Amniotic epithelial cell (primary cell): ENCODE results near the gene FBXW7.

ENCODE experiments used
- DNase-seq: peaks from one replicate; pipeline ENCODE4 v3.0.0-alpha.2; 2010; ENCODE audit warnings: low read depth

FBXW7 gene

GRCh38 chr4:152369902-152370295, 166.0 kb downstream of the FBXW7 start:
- no peak for DNase-seq

- DNase-seq = no peak
Observed at GRCh38 chr4:152369203-152369901, 166.5 kb downstream of the FBXW7 start.

- DNase-seq = no peak
Observed at GRCh38 chr4:152368001-152368400, 167.9 kb downstream of the FBXW7 start.

DNA sequence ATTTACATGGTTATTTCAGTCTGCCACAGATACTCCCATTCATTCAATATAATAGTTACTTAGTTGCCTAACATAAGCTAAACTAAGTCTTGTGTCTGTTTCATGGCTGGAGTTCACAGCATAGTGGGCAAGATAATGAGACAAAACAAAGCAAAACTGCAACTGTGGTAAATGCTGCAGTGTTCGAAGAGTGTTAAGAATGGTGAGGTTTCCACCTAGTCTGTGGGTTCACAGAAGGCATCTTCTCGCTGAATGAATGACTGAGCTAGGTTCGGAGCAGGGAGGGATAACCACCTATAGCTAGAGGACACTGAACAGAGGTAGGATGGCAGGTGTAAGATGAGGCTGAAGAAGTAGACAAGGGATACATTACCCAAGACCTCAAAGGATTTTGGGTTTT, 171.0 kb downstream of the FBXW7 start:
- DNase-seq = no peak

DNA sequence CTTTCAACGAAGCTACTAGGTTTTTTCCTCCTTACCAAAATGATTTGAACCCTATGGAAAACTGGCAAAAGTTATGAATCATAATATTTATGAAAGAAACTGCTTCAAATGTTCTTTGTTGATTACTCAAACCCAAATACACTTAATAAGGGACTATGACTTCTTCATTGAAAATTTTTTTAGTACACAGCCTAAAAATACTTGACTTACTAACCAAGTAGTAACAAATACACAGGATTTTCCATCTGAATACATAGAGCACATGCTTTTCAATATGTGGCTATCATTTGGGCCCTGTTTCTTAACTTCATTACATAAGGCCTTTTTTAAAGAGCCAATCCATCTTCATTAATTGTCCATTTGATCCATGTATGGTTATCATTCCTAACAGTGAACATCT, 171.5 kb downstream of the FBXW7 start:
- no peak for DNase-seq

DNA sequence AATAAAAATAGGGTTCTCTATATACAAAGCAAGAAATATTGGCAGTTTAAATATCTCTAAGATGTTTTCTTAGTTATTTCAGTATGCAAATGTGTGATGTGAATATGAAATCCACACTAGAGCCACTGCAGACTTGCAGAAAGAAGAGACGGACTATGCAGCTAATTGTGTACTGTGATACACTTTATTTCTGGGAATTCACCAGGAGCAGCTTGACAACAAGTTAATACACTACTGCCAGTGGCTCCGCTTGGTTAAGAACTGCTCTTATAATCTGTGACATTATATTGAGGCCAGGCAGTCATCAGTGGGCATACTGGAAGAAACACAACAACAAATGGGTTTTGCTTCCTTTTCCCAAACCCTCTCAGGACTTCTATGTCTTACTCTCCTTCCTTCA, 172.0 kb downstream of the FBXW7 start:
- DNase-seq = no peak

GRCh38 chr4:152363086-152363485, 172.8 kb downstream of the FBXW7 start:
- peak; percentile 23 for DNase-seq

DNA sequence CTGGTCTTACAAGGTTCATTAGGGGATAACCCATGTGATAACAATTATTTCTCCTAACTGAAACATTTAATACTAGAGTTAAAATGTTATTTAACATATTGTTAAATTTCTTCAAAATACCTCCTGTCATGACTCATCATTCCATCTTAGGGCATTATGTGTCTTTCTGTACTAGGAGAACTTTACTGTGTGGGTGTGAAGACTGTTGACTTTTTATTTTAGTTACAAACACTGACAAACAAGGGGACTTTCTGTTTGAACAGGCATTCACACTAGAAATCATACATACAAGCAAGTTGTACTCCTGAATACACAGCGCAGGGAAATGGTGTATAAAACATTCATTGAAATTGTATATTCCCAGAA, 175.9 kb downstream of the FBXW7 start:
- DNase-seq = peak; percentile 42

- DNase-seq = no peak
Observed at GRCh38 chr4:152359208-152360044, 176.5 kb downstream of the FBXW7 start.

- peak; percentile 71 for DNase-seq
Observed at GRCh38 chr4:152357206-152357605, 178.7 kb downstream of the FBXW7 start.

DNA sequence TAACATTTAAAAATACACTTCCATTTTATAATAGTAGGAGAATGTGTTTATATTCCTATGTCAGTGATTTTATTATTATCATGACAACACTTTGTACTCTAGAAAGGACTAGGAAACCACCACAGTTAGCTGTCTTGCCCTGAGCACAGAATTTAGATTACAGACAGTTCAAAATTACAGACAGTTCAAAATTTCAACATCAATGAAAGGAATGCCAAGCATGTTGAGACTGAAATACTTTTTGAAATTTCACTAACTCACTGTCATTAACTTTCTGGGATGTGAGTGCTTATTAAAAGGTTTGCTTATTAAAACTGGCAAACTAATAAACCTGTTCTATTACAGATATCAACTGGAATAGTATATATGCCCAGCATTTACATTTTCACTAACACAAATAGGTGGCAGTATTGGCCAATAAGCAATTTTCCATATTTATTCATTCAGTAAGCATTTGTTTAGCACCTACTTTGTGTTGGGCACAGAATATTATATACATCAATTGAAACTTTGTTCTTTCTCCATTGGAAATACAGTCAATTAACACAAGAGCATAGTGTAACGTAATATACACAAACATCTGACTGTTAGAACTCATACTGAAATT, 179.4 kb downstream of the FBXW7 start:
- DNase-seq = peak; percentile 78

DNA sequence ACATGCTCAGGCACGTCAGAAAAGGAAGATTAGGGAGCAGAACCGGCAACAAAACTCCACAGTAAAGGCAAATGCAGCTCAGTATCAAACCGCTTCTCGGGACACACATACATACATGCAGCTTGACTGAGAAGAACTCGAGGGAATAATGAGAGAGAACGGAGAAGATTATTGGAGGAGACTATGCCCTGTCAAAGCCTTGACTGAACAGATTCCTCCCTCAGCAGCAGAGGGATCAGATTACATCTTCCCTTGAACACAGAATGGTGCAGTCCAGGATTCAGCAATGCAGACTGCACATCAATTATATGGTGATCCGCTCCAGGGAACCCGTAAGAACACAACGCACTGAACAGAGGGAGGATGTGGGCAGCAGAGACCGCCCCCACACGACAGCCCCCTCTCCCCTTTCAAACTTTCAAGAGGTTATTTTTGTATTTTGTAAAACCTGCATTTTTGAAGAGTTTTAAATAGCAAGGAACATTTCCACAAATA, 183.2 kb downstream of the FBXW7 start:
- peak; percentile 99 for DNase-seq

DNA sequence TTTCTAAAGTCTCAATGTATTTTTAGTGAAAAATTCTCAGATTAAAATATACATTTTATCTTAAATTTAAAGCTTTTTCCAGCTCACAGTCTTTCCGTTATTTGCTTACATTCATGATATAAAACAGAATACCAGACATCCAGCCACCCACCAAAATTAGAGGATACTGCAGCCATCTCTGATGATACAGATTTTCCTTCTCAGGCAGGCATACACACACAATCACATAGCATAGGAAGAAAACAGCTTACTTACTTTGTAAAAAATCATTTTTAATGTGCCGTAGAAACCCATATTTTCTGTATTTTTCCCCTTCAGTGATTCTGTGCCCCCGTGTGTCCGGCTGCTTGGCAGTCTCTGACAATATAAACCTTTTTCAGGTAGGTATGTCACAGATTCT, 183.7 kb downstream of the FBXW7 start:
- no peak for DNase-seq

DNA sequence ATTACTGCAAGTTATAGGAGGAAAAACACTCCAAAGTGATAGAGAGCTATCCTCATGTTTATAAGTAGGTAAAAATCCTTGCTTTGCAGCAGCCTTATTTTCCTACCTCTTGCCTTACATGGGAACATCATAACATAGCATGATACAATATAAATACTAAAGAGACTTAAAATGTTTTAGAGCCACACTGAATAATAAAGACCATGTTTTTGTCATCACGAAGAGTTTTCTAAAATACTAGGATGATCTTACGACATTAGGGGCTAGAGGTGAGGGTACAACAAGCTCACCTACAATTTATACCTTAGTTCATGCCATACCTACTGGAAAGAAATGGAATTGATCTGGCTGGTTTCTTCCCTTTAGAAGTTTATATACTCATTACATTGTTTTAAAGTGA, 184.8 kb downstream of the FBXW7 start:
- no peak for DNase-seq

GRCh38 chr4:152348670-152349069, 187.2 kb downstream of the FBXW7 start:
- no peak for DNase-seq

DNA sequence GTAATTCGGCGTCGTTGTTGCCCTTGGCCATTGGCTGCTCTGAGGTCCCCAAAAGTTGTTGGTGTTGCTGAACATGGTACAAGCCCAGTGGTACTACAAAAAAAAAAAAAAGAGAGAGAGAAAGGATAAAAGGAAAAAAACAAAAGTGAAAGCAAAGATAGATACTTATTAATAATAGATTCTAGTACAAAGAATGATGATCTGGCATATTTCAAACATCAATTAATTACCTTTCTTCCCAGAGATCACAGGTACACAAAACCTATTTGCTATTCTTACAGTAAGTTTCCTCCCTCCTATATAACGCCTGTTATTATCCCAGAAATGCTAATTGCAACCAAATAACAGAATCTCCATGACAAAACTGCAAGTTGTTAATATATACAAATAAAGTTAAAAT, 188.9 kb downstream of the FBXW7 start:
- no peak for DNase-seq

DNA sequence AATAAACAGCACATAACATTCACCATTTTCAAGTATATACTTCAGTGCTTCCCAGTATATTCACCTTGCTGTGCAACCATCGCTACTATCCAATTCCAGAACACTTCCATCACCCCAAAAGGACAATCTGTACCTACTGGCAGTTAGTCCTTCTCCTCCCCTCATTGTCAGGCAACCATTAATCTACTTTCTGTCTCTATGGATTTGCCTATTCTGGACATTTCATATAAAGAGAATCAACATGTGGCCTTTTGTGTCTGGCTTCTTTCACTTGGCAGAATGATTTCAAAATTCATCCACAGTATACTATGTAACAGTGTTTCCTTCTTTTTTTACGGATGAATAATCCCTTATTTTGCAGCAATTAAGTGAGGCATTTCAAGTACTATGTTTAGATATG, 189.4 kb downstream of the FBXW7 start:
- DNase-seq = no peak

DNA sequence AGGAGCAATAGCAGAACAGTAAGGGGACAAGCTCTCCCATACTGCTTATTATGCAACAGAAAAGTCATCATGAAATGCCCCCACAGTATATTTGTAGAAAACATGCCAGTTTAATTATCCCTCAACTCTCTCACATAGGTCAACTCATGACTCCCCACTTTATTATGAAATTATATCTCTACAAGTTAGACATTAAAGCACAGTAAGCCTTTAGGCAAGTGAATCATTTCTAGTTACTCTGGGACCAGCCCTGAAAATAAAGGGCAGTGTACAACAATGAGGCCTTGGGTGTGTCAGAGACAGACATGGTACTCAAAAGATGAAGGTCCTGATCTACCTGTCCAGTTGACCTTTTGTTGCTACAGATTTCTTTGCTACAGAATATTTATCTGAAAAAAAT, 191.9 kb downstream of the FBXW7 start:
- DNase-seq = no peak

DNA sequence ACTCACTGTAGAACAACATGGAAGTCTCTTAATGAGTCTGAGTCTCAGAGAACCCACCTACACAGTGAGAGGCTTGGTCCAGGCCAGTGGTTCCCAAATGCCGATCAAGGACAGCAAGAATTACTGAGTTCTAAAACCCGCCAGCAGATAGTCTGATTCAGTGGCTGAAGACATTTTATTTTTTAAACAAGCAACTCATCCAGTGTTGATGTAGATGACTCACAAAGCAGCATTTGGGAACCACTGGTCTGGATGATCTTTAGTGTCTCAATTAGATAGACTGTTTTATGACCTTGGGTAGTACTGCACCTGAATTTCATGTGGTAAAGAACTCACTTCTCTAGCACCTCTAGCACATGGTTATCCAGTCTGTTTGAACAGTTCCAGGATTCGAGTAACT, 193.6 kb downstream of the FBXW7 start:
- DNase-seq = peak; percentile 19

GRCh38 chr4:152340818-152341217, 195.1 kb downstream of the FBXW7 start:
- no peak for DNase-seq

DNA sequence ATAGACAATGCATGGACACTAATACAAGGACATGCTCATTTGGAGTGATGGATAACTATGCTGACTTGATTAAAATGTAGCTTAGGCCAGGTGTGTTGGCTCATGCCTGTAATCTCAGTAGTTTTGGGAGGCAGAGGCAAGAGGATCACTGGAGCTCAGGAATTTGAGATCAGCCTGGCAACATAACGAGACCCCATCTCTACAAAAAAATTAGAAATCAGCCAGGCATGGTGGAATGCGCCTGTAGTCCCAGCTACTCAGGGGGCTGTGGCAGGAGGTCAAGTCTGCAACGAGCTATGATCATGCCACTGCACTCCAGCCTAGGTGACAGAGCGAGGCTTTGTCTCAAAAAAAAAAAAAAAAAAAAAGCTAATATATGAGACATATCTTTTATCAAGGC, 196.3 kb downstream of the FBXW7 start:
- no peak for DNase-seq

- no peak for DNase-seq
Observed at GRCh38 chr4:152334931-152335330, 201.0 kb downstream of the FBXW7 start.

GRCh38 chr4:152331042-152331441, 204.8 kb downstream of the FBXW7 start:
- no peak for DNase-seq
